Ovary (tissue), 3 donors: ENCODE results near the gene GSTM1.

Source experiments
- EP300 ChIP-seq: sonication (generic); formaldehyde crosslinking; IDR thresholded peaks from one replicate; pipeline ENCODE4 v1.6.1; 2017; ENCODE audit warnings: antibody characterized with exemption
- POLR2A ChIP-seq: fragments of 450-650 bp; IDR thresholded peaks from one replicate; pipeline ENCODE4 v1.6.1; 2017; ENCODE audit warnings: antibody characterized with exemption, mild to moderate bottlenecking, moderate library complexity
- TF ChIP-seq, protein P1 (sequence below), 3 donors: fragments of 450-650 bp in 2 of 3; fragments of 200-600 bp in 1 of 3; IDR thresholded peaks; one replicate each; pipeline versions ENCODE4 v1.5.1 to v1.8.0; 2016 to 2022; ENCODE audit warnings: antibody characterized with exemption in 3 of 3, mild to moderate bottlenecking in 1 of 3
- donor health status: DM: no; HTN: no; CAD: no.

DNA sequence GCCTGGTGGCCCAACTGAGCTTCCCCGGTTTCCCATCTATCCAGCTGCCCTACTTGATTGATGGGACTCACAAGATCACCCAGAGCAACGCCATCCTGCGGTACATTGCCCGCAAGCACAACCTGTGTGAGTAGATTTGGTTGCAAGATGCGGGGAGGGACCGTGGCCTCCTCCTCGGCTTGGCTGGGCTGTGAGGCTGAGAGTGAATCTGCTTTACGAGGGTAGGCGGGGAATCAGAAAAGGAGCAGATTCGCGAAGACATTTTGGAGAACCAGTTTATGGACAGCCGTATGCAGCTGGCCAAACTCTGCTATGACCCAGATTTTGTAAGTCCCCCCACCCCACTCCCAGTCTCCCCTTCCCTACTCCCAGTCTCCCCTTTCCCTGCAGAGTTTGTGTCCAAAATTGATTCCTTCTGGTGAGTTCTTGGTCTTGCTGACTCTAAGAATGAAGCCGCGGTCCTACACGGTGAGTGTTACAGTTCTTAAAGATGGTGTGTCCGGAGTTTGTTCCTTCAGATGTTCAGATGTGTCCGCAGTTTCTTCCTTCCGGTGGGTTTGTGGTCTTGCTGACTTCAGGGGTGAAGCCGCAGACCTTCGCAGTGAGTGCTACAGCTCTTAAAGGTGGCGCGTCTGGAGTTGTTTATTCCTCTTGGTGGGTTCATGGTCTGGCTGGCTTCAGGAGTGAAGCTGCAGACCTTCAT lies 18.2 kb upstream of the GSTM1 start:
- TF ChIP-seq, protein P1, sequence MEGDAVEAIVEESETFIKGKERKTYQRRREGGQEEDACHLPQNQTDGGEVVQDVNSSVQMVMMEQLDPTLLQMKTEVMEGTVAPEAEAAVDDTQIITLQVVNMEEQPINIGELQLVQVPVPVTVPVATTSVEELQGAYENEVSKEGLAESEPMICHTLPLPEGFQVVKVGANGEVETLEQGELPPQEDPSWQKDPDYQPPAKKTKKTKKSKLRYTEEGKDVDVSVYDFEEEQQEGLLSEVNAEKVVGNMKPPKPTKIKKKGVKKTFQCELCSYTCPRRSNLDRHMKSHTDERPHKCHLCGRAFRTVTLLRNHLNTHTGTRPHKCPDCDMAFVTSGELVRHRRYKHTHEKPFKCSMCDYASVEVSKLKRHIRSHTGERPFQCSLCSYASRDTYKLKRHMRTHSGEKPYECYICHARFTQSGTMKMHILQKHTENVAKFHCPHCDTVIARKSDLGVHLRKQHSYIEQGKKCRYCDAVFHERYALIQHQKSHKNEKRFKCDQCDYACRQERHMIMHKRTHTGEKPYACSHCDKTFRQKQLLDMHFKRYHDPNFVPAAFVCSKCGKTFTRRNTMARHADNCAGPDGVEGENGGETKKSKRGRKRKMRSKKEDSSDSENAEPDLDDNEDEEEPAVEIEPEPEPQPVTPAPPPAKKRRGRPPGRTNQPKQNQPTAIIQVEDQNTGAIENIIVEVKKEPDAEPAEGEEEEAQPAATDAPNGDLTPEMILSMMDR (IDR thresholded peaks at IDR 0.05): no peak
- TF ChIP-seq EP300: no peak
- no peak for TF ChIP-seq POLR2A
